ENCODE data around the gene C14orf119.

The C14orf119 gene

GRCh38 chr14:23112359-23113178 is 17.3 kb downstream of the C14orf119 start:
- no peak for FAIRE-seq

DNA sequence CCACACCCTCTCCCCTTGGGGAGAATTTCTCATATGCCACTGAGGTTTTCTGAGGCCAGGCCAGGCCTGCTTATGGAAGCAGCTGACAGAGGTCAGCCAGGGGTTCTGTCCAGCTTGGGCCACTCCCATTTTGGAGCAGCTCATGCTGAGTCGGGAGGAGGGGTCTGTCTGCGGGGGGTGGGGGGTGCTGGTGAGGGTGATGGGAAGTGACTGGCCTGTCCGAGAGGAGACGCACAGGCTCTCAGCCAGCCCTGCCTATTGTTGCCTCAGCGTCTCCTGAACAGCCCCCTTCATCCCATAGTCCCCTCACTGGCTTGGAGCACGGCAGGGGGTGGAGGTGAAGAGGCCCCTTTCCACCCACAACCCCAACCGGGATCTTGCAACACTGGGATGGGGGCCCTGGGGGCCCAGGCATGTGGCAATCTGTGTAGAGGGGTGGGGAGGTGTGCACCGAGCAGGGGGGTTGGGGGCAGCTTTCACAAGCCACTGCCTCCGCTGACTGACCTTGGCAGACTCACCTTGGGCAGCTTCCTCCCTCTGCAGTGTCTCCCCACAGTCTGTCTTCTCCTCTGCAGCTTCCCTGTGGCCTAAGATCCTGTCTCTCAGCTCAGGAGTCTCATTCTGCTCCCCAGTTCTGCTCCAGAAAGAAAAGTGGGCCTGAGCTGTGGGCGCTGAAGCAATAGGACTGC is 18.3 kb downstream of the C14orf119 start:
- FAIRE-seq, result no peak

GRCh38 chr14:23114120-23114458 is 18.8 kb downstream of the C14orf119 start:
- FAIRE-seq, result no peak

DNA sequence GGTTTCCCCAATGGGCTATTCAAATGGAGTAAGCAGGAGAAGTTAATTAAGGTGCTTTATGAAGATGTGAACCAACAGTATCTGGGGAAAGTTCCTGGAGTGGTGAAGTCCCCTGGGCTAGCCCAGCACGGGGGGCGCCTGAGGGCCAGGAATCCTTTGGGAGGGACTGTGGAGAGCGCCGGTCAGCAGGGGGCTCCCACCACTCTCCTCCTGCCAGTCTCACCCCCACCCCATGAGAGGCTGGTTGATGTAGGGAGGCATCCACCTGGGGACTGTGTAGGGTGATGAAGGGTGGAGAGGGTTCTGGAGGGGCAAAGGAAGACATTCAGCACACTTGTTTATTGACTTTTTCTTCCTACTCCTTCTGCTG is 19.3 kb downstream of the C14orf119 start:
- FAIRE-seq, result no peak

- no peak for FAIRE-seq
Measured at GRCh38 chr14:23115039-23115731, 19.9 kb downstream of the C14orf119 start.

DNA sequence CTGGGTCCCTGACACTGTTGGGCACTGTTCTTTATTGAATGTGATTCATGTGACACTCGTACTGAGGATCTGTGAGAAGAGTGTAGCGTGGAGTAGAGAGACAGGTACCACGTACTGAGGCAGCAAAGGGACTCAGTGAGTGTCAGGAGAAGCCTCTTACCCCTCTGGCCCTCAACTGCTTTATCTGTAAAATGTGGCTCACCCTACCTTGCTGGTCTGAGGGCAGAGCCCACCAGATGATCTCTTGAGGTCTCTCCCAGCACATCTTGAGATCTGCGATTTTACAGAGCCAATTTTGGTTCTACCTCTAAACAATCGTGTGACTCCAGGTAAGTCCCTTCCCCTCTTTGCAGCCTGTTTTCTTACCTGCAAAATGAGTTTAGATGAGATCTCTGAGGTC is 20.6 kb downstream of the C14orf119 start:
- FAIRE-seq, result no peak

DNA sequence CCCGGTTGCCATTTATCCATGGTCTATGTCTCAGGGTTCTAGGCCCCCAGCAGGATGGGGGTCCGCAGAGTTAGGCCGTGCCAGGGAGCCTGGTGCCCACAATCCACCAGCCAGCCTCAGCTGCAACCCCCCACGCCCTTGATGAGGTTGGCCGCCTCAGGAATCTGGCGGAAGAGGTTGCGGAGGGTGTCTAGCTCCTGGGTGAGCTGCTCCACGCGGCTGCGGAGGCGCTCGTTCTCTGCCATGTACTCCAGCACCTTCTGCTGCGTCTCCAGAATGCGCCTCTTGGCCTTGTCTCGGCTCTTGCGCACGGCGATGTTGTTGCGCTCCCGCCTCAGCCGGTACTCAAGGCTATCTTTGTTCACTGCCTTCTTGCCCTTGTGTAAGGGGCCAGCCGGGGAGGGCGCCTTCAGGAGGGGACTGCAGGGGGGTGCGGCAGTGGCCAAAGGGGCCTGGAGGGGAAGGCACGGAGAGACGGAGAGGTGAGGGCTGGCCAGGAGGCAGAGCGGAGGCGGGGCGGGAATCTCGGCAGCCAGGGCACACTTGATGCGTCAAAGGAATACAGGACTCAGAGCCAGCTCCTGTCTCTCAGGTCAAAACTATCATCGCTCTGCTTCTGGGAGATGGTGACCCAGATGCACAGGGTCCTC is 22.2 kb downstream of the C14orf119 start:
- FAIRE-seq, result no peak

GRCh38 chr14:23118506-23119362 is 23.4 kb downstream of the C14orf119 start, which contains the start of gene CEBPE:
Gene CEBPE, minus strand, starts transcription at chr14:23119255. Its CDS starts 164 bp downstream, at chr14:23119091.
- no peak for FAIRE-seq

GRCh38 chr14:23119363-23120327 is 24.3 kb downstream of the C14orf119 start:
- no peak for FAIRE-seq

- FAIRE-seq, result no peak
Measured at GRCh38 chr14:23120541-23121251, 25.4 kb downstream of the C14orf119 start.

- no peak for FAIRE-seq
Measured at GRCh38 chr14:23121361-23121771, 26.1 kb downstream of the C14orf119 start.

DNA sequence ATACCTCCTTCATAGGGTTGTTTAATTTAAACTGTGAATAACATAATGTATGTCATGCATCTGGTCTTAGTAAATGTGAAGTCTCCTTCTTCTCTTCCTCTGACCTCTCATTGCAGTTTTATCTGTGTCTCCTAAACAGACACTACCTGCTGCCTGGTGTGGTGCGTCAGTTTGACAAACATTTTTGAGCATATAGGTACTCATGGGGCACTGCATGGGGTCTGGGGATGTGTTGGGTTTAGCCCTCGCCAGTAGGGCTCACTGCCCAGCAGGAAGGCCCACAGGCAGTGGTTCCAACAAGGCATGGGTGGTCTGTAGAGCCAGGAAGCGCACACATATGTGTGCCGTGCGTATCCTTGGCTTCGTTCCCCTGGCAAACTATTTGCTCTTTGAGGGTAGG is 26.8 kb downstream of the C14orf119 start:
- FAIRE-seq, result no peak

DNA sequence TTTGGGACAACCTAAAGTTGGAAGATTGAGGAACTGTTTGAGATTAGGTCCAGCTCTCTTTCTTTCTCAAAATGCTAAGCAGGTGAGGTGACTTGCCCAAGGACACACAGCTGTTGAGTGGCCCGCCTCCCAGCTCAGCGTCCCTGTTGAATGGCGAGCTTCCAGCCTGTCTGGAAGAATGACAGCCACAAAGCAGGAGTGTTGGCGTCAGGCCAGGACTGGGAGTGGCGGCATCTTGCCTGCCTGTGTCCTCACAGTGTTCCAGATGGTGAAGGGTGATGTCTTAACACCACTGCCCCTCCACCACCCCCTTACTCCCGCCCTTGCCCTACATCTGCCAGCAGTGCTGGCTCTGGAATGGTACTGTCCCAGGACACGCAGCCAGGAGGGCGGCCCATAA is 28.1 kb downstream of the C14orf119 start:
- no peak for FAIRE-seq

GRCh38 chr14:23124337-23124954 is 29.1 kb downstream of the C14orf119 start:
- no peak for FAIRE-seq

GRCh38 chr14:23125011-23125410 is 29.7 kb downstream of the C14orf119 start:
- FAIRE-seq, result no peak

GRCh38 chr14:23125933-23126524 is 30.7 kb downstream of the C14orf119 start:
- no peak for FAIRE-seq

GRCh38 chr14:23126548-23127278 is 31.4 kb downstream of the C14orf119 start:
- no peak for FAIRE-seq

- FAIRE-seq, result no peak
Measured at GRCh38 chr14:23127861-23128260, 32.6 kb downstream of the C14orf119 start.
